ENCODE results near the gene FBXL16. TPM values are rescaled to one million over a fixed set of nuclear protein-coding genes. Genes with fewer than 3 reads are reported as not detected.

The FBXL16 gene
- polyA plus RNA-seq, 6 donors from 2014 or later, result 0.23 to 7.9 (median 0.56) TPM; not detected in 1

- Mint-ChIP-seq H3K27ac (peak overlapping the region in 2 of 6 donors; percentile 51 to 56), H3K4me3 (peak overlapping the region; percentile 52 to 88 (median 80)), H3K36me3 (no peaks in the 10 kb centered on the region), H3K4me1 (peaks cover 12 to 21% (median 12%) of the 10 kb centered on the region in 3 donors), H3K9me3 (no peaks in the 10 kb centered on the region), H3K27me3 (no peaks in the 10 kb centered on the region)
- DNase-seq, result no peak
- no peak for ATAC-seq (ENCODE audit: low read depth in 2 of 2)
These were observed 36.5 kb upstream of the FBXL16 start for GRCh38 chr16:741986-742629.

- peak within 1 kb of the TSS in 5 of 6 donors; percentile 54 to 93 (median 76) for H3K27ac Mint-ChIP-seq
- H3K36me3 Mint-ChIP-seq, result no peaks in the 10 kb centered on the region
These were observed 35.3 kb upstream of the FBXL16 start, which contains the start of gene CIAO3 for GRCh38 chr16:740764-741505. Gene CIAO3 (minus strand): TSS chr16:740997. CDS start chr16:740985, 12 bp downstream.

GRCh38 chr16:740459-740763 is 34.8 kb upstream of the FBXL16 start:
- Mint-ChIP-seq H3K9me3 (no peaks in the 10 kb centered on the region), H3K4me3 (peak overlapping the region; percentile 72 to 91 (median 86)), H3K4me1 (peaks cover 12 to 23% (median 12%) of the 10 kb centered on the region in 3 donors), H3K27ac (peak overlapping the region in 4 of 6 donors; percentile 54 to 93 (median 84)), H3K27me3 (no peaks in the 10 kb centered on the region), H3K36me3 (no peaks in the 10 kb centered on the region)
- no peak for DNase-seq
- ATAC-seq (ENCODE audit: low read depth in 2 of 2), result peak; percentile 8 to 22

More at GRCh38 chr16:740764-741505, 35.3 kb upstream of the FBXL16 start, which contains the start of gene CIAO3:
- H3K9me3 Mint-ChIP-seq, result no peaks in the 10 kb centered on the region
- H3K27me3 Mint-ChIP-seq, result no peaks in the 10 kb centered on the region
- ATAC-seq (ENCODE audit: low read depth in 2 of 2) (peak; percentile 89 to 90), DNase-seq (peak; percentile 93)
- peak within 1 kb of the TSS; percentile 72 to 91 (median 86) for H3K4me3 Mint-ChIP-seq
- peaks cover 12 to 21% (median 12%) of the 10 kb centered on the region in 3 donors for H3K4me1 Mint-ChIP-seq

GRCh38 chr16:739560-740458 is 34.2 kb upstream of the FBXL16 start:
- no peaks in the 10 kb centered on the region for H3K27me3 Mint-ChIP-seq
- H3K36me3 Mint-ChIP-seq, result no peaks in the 10 kb centered on the region
- H3K27ac Mint-ChIP-seq, result peak overlapping the region in 3 of 6 donors; percentile 47 to 72 (median 54)
- H3K4me3 Mint-ChIP-seq, result peak overlapping the region; percentile 66 to 91 (median 84)
- no peak for DNase-seq
- H3K9me3 Mint-ChIP-seq, result no peaks in the 10 kb centered on the region
- peaks cover 12 to 25% (median 12%) of the 10 kb centered on the region in 3 donors for H3K4me1 Mint-ChIP-seq
- ATAC-seq (ENCODE audit: low read depth in 2 of 2), result no peak

GRCh38 chr16:736936-737481 is 31.4 kb upstream of the FBXL16 start:
- peaks cover 12 to 25% (median 12%) of the 10 kb centered on the region in 3 donors for H3K4me1 Mint-ChIP-seq
- ATAC-seq (ENCODE audit: low read depth in 2 of 2), result no peak
- DNase-seq, result no peak
- no peaks in the 10 kb centered on the region for H3K9me3 Mint-ChIP-seq
- H3K4me3 Mint-ChIP-seq, result peak overlapping the region in 3 of 8 donors; percentile 30 to 84 (median 56)
- no peaks in the 10 kb centered on the region for H3K36me3 Mint-ChIP-seq
- H3K27me3 Mint-ChIP-seq, result no peaks in the 10 kb centered on the region
- peak overlapping the region in 1 of 6 donors; percentile 95 for H3K27ac Mint-ChIP-seq

- Mint-ChIP-seq H3K4me3 (peak overlapping the region in 3 of 8 donors; percentile 34 to 41 (median 40)), H3K4me1 (peaks cover 12 to 22% (median 12%) of the 10 kb centered on the region in 3 donors), H3K27ac (no peak overlapping the region), H3K27me3 (no peaks in the 10 kb centered on the region), H3K36me3 (no peaks in the 10 kb centered on the region), H3K9me3 (no peaks in the 10 kb centered on the region)
- DNase-seq (no peak), ATAC-seq (ENCODE audit: low read depth in 2 of 2) (no peak)
These were observed 30.4 kb upstream of the FBXL16 start for GRCh38 chr16:735982-736453.

- Mint-ChIP-seq H3K27ac (no peak overlapping the region), H3K4me3 (peak overlapping the region in 2 of 8 donors; percentile 30 to 70), H3K27me3 (no peaks in the 10 kb centered on the region), H3K36me3 (no peaks in the 10 kb centered on the region), H3K4me1 (peaks cover 12 to 22% (median 12%) of the 10 kb centered on the region in 3 donors), H3K9me3 (no peaks in the 10 kb centered on the region)
- ATAC-seq (ENCODE audit: low read depth in 2 of 2) (no peak), DNase-seq (no peak)
These were observed 29.6 kb upstream of the FBXL16 start for GRCh38 chr16:734981-735881.

- DNase-seq (no peak), ATAC-seq (ENCODE audit: low read depth in 2 of 2) (no peak)
- Mint-ChIP-seq H3K36me3 (no peaks in the 10 kb centered on the region), H3K27me3 (no peaks in the 10 kb centered on the region), H3K27ac (peak overlapping the region in 2 of 6 donors; percentile 41 to 74), H3K4me3 (no peak overlapping the region), H3K9me3 (no peaks in the 10 kb centered on the region), H3K4me1 (peaks cover 5 to 18% (median 12%) of the 10 kb centered on the region in 3 donors)
These were observed 28.8 kb upstream of the FBXL16 start for GRCh38 chr16:734208-734980.

GRCh38 chr16:733382-734207 is 28.0 kb upstream of the FBXL16 start:
- H3K4me1 Mint-ChIP-seq, result peaks cover 5 to 12% (median 8%) of the 10 kb centered on the region in 3 donors
- DNase-seq (no peak), ATAC-seq (ENCODE audit: low read depth in 2 of 2) (peak in 1 of 2 donors; percentile 18)
- H3K4me3 Mint-ChIP-seq, result no peak overlapping the region
- H3K27ac Mint-ChIP-seq, result peak overlapping the region in 1 of 6 donors; percentile 74
- H3K9me3 Mint-ChIP-seq, result no peaks in the 10 kb centered on the region
- H3K36me3 Mint-ChIP-seq, result no peaks in the 10 kb centered on the region
- no peaks in the 10 kb centered on the region for H3K27me3 Mint-ChIP-seq

GRCh38 chr16:732936-733335 is 27.3 kb upstream of the FBXL16 start:
- Mint-ChIP-seq H3K27ac (no peak overlapping the region), H3K4me3 (no peak overlapping the region), H3K27me3 (no peaks in the 10 kb centered on the region), H3K4me1 (peaks cover 2 to 10% (median 6%) of the 10 kb centered on the region in 3 donors), H3K9me3 (no peaks in the 10 kb centered on the region), H3K36me3 (no peaks in the 10 kb centered on the region)
- DNase-seq (no peak), ATAC-seq (ENCODE audit: low read depth in 2 of 2) (no peak)

GRCh38 chr16:732332-732731 is 26.7 kb upstream of the FBXL16 start:
- DNase-seq (no peak), ATAC-seq (ENCODE audit: low read depth in 2 of 2) (no peak)
- Mint-ChIP-seq H3K4me1 (peaks cover 0 to 4% (median under 1%) of the 10 kb centered on the region in 3 donors), H3K27me3 (no peaks in the 10 kb centered on the region), H3K4me3 (no peak overlapping the region), H3K9me3 (no peaks in the 10 kb centered on the region), H3K36me3 (no peaks in the 10 kb centered on the region), H3K27ac (no peak overlapping the region)

Data from naive B cell (primary cell).